Naive B cell (primary cell): ENCODE data around the gene CELF2. TPM values are rescaled to one million over a fixed set of nuclear protein-coding genes. Genes with fewer than 3 reads are reported as not detected.

ENCODE experiments used
- ATAC-seq, 2 donors: fragments of 150-1000 bp; cut with Tn5 transposase; 2 replicates each; pipeline ENCODE4 v1.10.0; 2021; ENCODE audit warnings: low read depth in 2 of 2, mild to moderate bottlenecking in 2 of 2, moderate library complexity in 2 of 2
- DNase-seq: peaks from one replicate; pipeline ENCODE4 v3.0.0; 2022
- H3K27ac Mint-ChIP-seq, 6 donors: one replicate each; pipeline ENCODE4 v1.8.0; 2020 to 2022; ENCODE audit warnings: mild to moderate bottlenecking in 6 of 6, mixed read lengths in 6 of 6, moderate library complexity in 5 of 6, inconsistent platforms in 2 of 6
- H3K27me3 Mint-ChIP-seq, 3 donors: one replicate each; pipeline ENCODE4 v1.8.0; 2021 to 2022; ENCODE audit warnings: mixed read lengths in 3 of 3, mild to moderate bottlenecking in 1 of 3
- H3K36me3 Mint-ChIP-seq, 2 donors: one replicate each; pipeline ENCODE4 v1.8.0; 2020 to 2022; ENCODE audit warnings: mixed read lengths in 2 of 2, inconsistent platforms in 1 of 2, mild to moderate bottlenecking in 1 of 2
- H3K4me1 Mint-ChIP-seq, 3 donors: one replicate each; pipeline ENCODE4 v1.8.0; 2020 to 2022; ENCODE audit warnings: mixed read lengths in 3 of 3, inconsistent platforms in 1 of 3, mild to moderate bottlenecking in 1 of 3, moderate library complexity in 1 of 3
- H3K4me3 Mint-ChIP-seq, 8 donors: one replicate each; pipeline ENCODE4 v1.8.0; 2020 to 2022; ENCODE audit warnings: mild to moderate bottlenecking in 8 of 8, mixed read lengths in 8 of 8, moderate library complexity in 8 of 8, inconsistent platforms in 2 of 8
- H3K9me3 Mint-ChIP-seq, 7 donors: one replicate each; pipeline ENCODE4 v1.8.0; 2020 to 2022; ENCODE audit warnings: mixed read lengths in 7 of 7, mild to moderate bottlenecking in 5 of 7, inconsistent platforms in 2 of 7, moderate library complexity in 1 of 7
- polyA plus RNA-seq, 6 donors: library from polyadenylated mRNA; unstranded; fragments of 300-500 nt; fragmentation: Illumina TruSeq; gene quantifications; one replicate each; pipeline ENCODE4 v1.2.3, GENCODE V29; 2021; ENCODE audit warnings: low read depth in 6 of 6

CELF2 gene
- 100 to 1,000 TPM; 127 to 186 (median 141) TPM for polyA plus RNA-seq

GRCh38 chr10:11017570-11018431 is at the start of gene CELF2:
CELF2 (plus strand) TSS chr10:11017872; CDS start chr10:11018090, 218 bp downstream.
- Mint-ChIP-seq H3K9me3 (no peaks in the 10 kb centered on the region), H3K4me3 (peak within 1 kb of the TSS; percentile 77 to 92 (median 86)), H3K36me3 (no peaks in the 10 kb centered on the region), H3K27ac (no peak within 1 kb of the TSS), H3K4me1 (peaks cover 8 to 11% (median 9%) of the 10 kb centered on the region in 3 donors), H3K27me3 (peaks cover 65 to 69% (median 68%) of the 10 kb centered on the region in 3 donors)
- DNase-seq (peak; percentile 52), ATAC-seq (peak; percentile 82 to 85)

- H3K27me3 Mint-ChIP-seq, result peaks cover 22 to 39% (median 29%) of the 10 kb centered on the region in 3 donors
- ATAC-seq, result no peak
- H3K27ac Mint-ChIP-seq, result no peak overlapping the region
- no peaks in the 10 kb centered on the region for H3K9me3 Mint-ChIP-seq
- H3K4me3 Mint-ChIP-seq, result no peak overlapping the region
- H3K36me3 Mint-ChIP-seq, result no peaks in the 10 kb centered on the region
- DNase-seq, result no peak
- no peaks in the 10 kb centered on the region for H3K4me1 Mint-ChIP-seq
These were observed 49.4 kb upstream of the CELF2 start for GRCh38 chr10:10968257-10968588.

GRCh38 chr10:10973310-10973709 is 44.4 kb upstream of the CELF2 start:
- H3K27me3 Mint-ChIP-seq, result peaks cover 20 to 39% (median 36%) of the 10 kb centered on the region in 3 donors

GRCh38 chr10:10975647-10976046 is 42.0 kb upstream of the CELF2 start:
- ATAC-seq (no peak), DNase-seq (no peak)
- no peak overlapping the region for H3K4me3 Mint-ChIP-seq
- no peaks in the 10 kb centered on the region for H3K36me3 Mint-ChIP-seq
- no peaks in the 10 kb centered on the region for H3K4me1 Mint-ChIP-seq
- H3K27ac Mint-ChIP-seq, result no peak overlapping the region
- peaks cover 0 to 3% (median 0%) of the 10 kb centered on the region in 7 donors for H3K9me3 Mint-ChIP-seq
- peaks cover 24 to 57% (median 46%) of the 10 kb centered on the region in 3 donors for H3K27me3 Mint-ChIP-seq

More at GRCh38 chr10:10973310-10973709, 44.4 kb upstream of the CELF2 start:
- peaks cover 0 to 3% (median 0%) of the 10 kb centered on the region in 7 donors for H3K9me3 Mint-ChIP-seq
- ATAC-seq (no peak), DNase-seq (no peak)
- no peak overlapping the region for H3K4me3 Mint-ChIP-seq
- H3K36me3 Mint-ChIP-seq, result no peaks in the 10 kb centered on the region
- H3K4me1 Mint-ChIP-seq, result no peaks in the 10 kb centered on the region
- no peak overlapping the region for H3K27ac Mint-ChIP-seq

GRCh38 chr10:10976652-10977051 is 41.0 kb upstream of the CELF2 start:
- Mint-ChIP-seq H3K9me3 (peaks cover 0 to 3% (median 0%) of the 10 kb centered on the region in 7 donors), H3K36me3 (no peaks in the 10 kb centered on the region), H3K4me1 (no peaks in the 10 kb centered on the region), H3K27ac (no peak overlapping the region), H3K27me3 (peaks cover 23 to 52% (median 42%) of the 10 kb centered on the region in 3 donors), H3K4me3 (no peak overlapping the region)
- DNase-seq (no peak), ATAC-seq (no peak)

GRCh38 chr10:10977226-10977956 is 40.3 kb upstream of the CELF2 start:
- Mint-ChIP-seq H3K36me3 (no peaks in the 10 kb centered on the region), H3K4me3 (no peak overlapping the region), H3K27me3 (peaks cover 23 to 47% (median 39%) of the 10 kb centered on the region in 3 donors), H3K27ac (no peak overlapping the region), H3K4me1 (no peaks in the 10 kb centered on the region), H3K9me3 (peaks cover 0 to 3% (median 0%) of the 10 kb centered on the region in 7 donors)
- no peak for ATAC-seq
- no peak for DNase-seq

DNA sequence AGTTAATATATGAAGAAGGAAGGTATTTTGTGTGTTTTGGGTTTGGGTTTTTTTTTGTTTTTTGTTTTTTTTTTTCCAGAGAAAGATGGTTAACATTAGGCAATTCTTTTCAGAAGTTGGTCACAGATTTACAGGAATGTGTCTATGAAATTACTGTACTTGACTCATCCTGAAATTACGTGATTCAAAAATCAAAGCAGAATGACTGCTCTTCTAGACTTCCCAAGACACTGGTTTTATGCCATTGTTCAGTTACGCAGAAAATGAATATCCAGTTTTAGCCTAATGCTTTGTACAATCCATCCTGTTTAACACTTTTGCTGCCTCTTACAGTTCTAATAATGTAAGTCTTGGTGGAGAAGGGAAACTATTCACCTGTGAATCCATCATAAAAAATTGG is 39.7 kb upstream of the CELF2 start:
- Mint-ChIP-seq H3K9me3 (peaks cover 0 to 3% (median 0%) of the 10 kb centered on the region in 7 donors), H3K4me3 (no peak overlapping the region), H3K36me3 (no peaks in the 10 kb centered on the region), H3K27ac (no peak overlapping the region), H3K4me1 (no peaks in the 10 kb centered on the region), H3K27me3 (peaks cover 18 to 42% (median 33%) of the 10 kb centered on the region in 3 donors)
- no peak for DNase-seq
- no peak for ATAC-seq

- DNase-seq, result no peak
- peaks cover 0 to 5% (median 3%) of the 10 kb centered on the region in 7 donors for H3K9me3 Mint-ChIP-seq
- no peaks in the 10 kb centered on the region for H3K36me3 Mint-ChIP-seq
- no peak for ATAC-seq
- no peak overlapping the region for H3K4me3 Mint-ChIP-seq
- H3K27ac Mint-ChIP-seq, result peak overlapping the region in 1 of 6 donors; percentile 62
- H3K27me3 Mint-ChIP-seq, result peaks cover 16 to 24% (median 20%) of the 10 kb centered on the region in 3 donors
- H3K4me1 Mint-ChIP-seq, result no peaks in the 10 kb centered on the region
These were observed 32.3 kb upstream of the CELF2 start for GRCh38 chr10:10985361-10985760.

GRCh38 chr10:10986606-10987005 is 31.1 kb upstream of the CELF2 start:
- DNase-seq (no peak), ATAC-seq (no peak)
- Mint-ChIP-seq H3K27ac (no peak overlapping the region), H3K36me3 (no peaks in the 10 kb centered on the region), H3K27me3 (peaks cover 8 to 19% (median 14%) of the 10 kb centered on the region in 3 donors), H3K9me3 (peaks cover 0 to 5% (median 3%) of the 10 kb centered on the region in 7 donors), H3K4me3 (no peak overlapping the region), H3K4me1 (no peaks in the 10 kb centered on the region)

DNA sequence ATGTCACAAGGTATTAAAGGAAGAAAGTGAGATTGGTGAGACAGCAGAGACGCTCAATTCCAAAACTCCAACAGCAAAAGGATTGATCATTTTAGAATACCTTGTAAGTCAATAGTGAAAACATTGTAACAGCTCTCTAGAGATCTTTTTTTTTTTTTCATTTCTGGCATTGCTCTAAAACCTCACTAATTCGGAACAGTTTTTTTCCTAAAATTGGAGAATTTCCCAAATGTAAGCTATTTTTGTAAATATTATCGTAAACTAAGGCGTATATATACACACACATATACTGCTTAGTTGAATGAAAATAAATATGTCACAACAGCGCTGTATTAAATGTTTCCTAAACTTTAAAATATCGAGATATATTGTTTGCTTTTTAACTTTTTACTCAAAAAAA is 30.6 kb upstream of the CELF2 start:
- H3K27me3 Mint-ChIP-seq, result peaks cover 8 to 24% (median 14%) of the 10 kb centered on the region in 3 donors
- no peak for DNase-seq
- H3K9me3 Mint-ChIP-seq, result peaks cover 0 to 5% (median 3%) of the 10 kb centered on the region in 7 donors
- H3K27ac Mint-ChIP-seq, result no peak overlapping the region
- no peak overlapping the region for H3K4me3 Mint-ChIP-seq
- ATAC-seq, result no peak
- H3K36me3 Mint-ChIP-seq, result no peaks in the 10 kb centered on the region
- no peaks in the 10 kb centered on the region for H3K4me1 Mint-ChIP-seq

DNA sequence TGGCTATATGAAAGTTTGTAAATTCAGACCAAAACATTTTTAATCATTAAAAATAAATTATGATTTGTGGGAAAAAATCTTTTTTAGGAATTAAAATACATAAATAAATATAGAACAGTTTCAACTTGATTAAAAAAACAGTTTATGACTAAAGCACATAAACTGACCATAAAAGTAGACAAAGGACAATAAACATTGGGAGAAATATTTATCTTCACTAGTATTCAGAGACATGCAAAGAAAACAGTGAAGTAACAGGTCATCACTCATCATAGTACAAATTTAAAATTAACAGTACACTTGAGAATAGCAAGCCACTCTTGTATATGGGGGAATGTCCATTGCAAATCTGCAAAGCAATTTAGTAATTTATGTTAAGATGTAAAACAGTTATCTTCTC is 28.0 kb upstream of the CELF2 start:
- H3K36me3 Mint-ChIP-seq, result no peaks in the 10 kb centered on the region
- DNase-seq (no peak), ATAC-seq (no peak)
- no peaks in the 10 kb centered on the region for H3K4me1 Mint-ChIP-seq
- H3K4me3 Mint-ChIP-seq, result no peak overlapping the region
- peaks cover 0 to 13% (median 5%) of the 10 kb centered on the region in 7 donors for H3K9me3 Mint-ChIP-seq
- H3K27ac Mint-ChIP-seq, result no peak overlapping the region
- H3K27me3 Mint-ChIP-seq, result peaks cover 16 to 40% (median 29%) of the 10 kb centered on the region in 3 donors

DNA sequence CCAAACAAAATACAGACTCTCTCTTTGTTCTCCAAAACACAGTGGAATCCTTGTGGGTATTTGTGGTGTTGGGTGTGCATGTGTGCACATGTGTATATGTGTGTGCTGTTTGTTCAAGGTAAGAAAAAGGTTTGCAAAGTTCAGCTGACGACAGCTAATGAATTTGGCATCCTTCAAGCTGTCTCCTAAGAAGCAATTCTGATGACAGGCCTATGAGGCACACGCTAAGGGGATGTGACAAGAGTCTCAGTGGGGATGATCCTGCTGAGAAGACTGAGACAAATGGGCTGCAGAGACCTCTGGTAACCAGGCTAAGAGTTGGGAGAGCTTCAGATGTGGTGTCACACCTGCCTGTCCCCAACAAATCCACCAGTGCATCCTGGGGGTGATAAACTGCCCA is 26.5 kb upstream of the CELF2 start:
- no peak for DNase-seq
- no peaks in the 10 kb centered on the region for H3K4me1 Mint-ChIP-seq
- H3K27me3 Mint-ChIP-seq, result peaks cover 18 to 49% (median 38%) of the 10 kb centered on the region in 3 donors
- no peak overlapping the region for H3K27ac Mint-ChIP-seq
- ATAC-seq, result no peak
- H3K36me3 Mint-ChIP-seq, result no peaks in the 10 kb centered on the region
- H3K9me3 Mint-ChIP-seq, result peaks cover 0 to 13% (median 5%) of the 10 kb centered on the region in 7 donors
- H3K4me3 Mint-ChIP-seq, result no peak overlapping the region

- H3K36me3 Mint-ChIP-seq, result peaks cover 0 to 3% of the 10 kb centered on the region in 2 donors
- ATAC-seq (no peak), DNase-seq (no peak)
- no peak overlapping the region for H3K27ac Mint-ChIP-seq
- peaks cover 0 to 13% (median 5%) of the 10 kb centered on the region in 7 donors for H3K9me3 Mint-ChIP-seq
- no peaks in the 10 kb centered on the region for H3K4me1 Mint-ChIP-seq
- H3K27me3 Mint-ChIP-seq, result peaks cover 14 to 48% (median 40%) of the 10 kb centered on the region in 3 donors
- H3K4me3 Mint-ChIP-seq, result no peak overlapping the region
These were observed 25.6 kb upstream of the CELF2 start for GRCh38 chr10:10992072-10992471.
